ENCODE results near the gene SUGCT.

Gene SUGCT

GRCh38 chr7:40827222-40828085, 692.6 kb downstream of the SUGCT start:
- no peak for DNase-seq (ENCODE audit: low read depth)

- no peak for DNase-seq (ENCODE audit: low read depth)
Measured at GRCh38 chr7:40828686-40829600, 694.1 kb downstream of the SUGCT start.

- DNase-seq (ENCODE audit: low read depth), result no peak
Measured at GRCh38 chr7:40833191-40833887, 698.5 kb downstream of the SUGCT start.

- DNase-seq (ENCODE audit: low read depth), result no peak
Measured at GRCh38 chr7:40833888-40834234, 699.1 kb downstream of the SUGCT start.

GRCh38 chr7:40836218-40836617, 701.4 kb downstream of the SUGCT start:
- DNase-seq (ENCODE audit: low read depth), result no peak

- DNase-seq (ENCODE audit: low read depth), result no peak
Measured at GRCh38 chr7:40839881-40840280, 705.1 kb downstream of the SUGCT start.

GRCh38 chr7:40840990-40841389, 706.2 kb downstream of the SUGCT start:
- DNase-seq (ENCODE audit: low read depth), result no peak

- no peak for DNase-seq (ENCODE audit: low read depth)
Measured at GRCh38 chr7:40842641-40843040, 707.8 kb downstream of the SUGCT start.

- no peak for DNase-seq (ENCODE audit: low read depth)
Measured at GRCh38 chr7:40843338-40843985, 708.7 kb downstream of the SUGCT start.

GRCh38 chr7:40845943-40846342, 711.1 kb downstream of the SUGCT start:
- no peak for DNase-seq (ENCODE audit: low read depth)

- no peak for DNase-seq (ENCODE audit: low read depth)
Measured at GRCh38 chr7:40847921-40848320, 713.1 kb downstream of the SUGCT start.

- DNase-seq (ENCODE audit: low read depth), result no peak
Measured at GRCh38 chr7:40848541-40849221, 713.9 kb downstream of the SUGCT start.

GRCh38 chr7:40850017-40850416, 715.2 kb downstream of the SUGCT start:
- no peak for DNase-seq (ENCODE audit: low read depth)

GRCh38 chr7:40851001-40851400, 716.2 kb downstream of the SUGCT start:
- no peak for DNase-seq (ENCODE audit: low read depth)

- no peak for DNase-seq (ENCODE audit: low read depth)
Measured at GRCh38 chr7:40859076-40859475, 724.3 kb downstream of the SUGCT start.

GRCh38 chr7:40859965-40860543, 725.2 kb downstream of the SUGCT start:
- DNase-seq (ENCODE audit: low read depth), result no peak

- DNase-seq (ENCODE audit: low read depth), result no peak
Measured at GRCh38 chr7:40865441-40866233, 730.8 kb downstream of the SUGCT start.

GRCh38 chr7:40866601-40867000, 731.8 kb downstream of the SUGCT start:
- no peak for DNase-seq (ENCODE audit: low read depth)

GRCh38 chr7:40870108-40870507, 735.3 kb downstream of the SUGCT start:
- no peak for DNase-seq (ENCODE audit: low read depth)

GRCh38 chr7:40873248-40873647, 738.4 kb downstream of the SUGCT start:
- no peak for DNase-seq (ENCODE audit: low read depth)

Data from CMK (cell line).